Gastroesophageal sphincter (tissue), 3 donors: Measurements from ENCODE around the gene PRR15.

ENCODE experiments used
- CTCF ChIP-seq, 4 experiments: fragments of 200-600 bp in 2 of 4; fragments of 450-650 bp in 2 of 4; sonication (generic) in 1 of 4; IDR thresholded peaks; one replicate each; pipeline ENCODE4 v1.5.1; 2017 to 2019; ENCODE audit warnings: antibody characterized with exemption in 4 of 4, mild to moderate bottlenecking in 2 of 4, moderate library complexity in 2 of 4
- EP300 ChIP-seq: sonication (generic); formaldehyde crosslinking; IDR thresholded peaks from one replicate; pipeline ENCODE4 v1.6.1; 2017; ENCODE audit warnings: antibody characterized with exemption, mild to moderate bottlenecking
- POLR2A ChIP-seq, 2 donors: fragments of 450-650 bp; IDR thresholded peaks; one replicate each; pipeline ENCODE4 v1.6.1; 2017; ENCODE audit warnings: antibody characterized with exemption in 2 of 2, mild to moderate bottlenecking in 2 of 2, moderate library complexity in 1 of 2
- POLR2AphosphoS5 ChIP-seq: sonication (generic); formaldehyde crosslinking; IDR thresholded peaks from one replicate; pipeline ENCODE4 v1.6.1; 2017; ENCODE audit warnings: antibody characterized with exemption

DNA sequence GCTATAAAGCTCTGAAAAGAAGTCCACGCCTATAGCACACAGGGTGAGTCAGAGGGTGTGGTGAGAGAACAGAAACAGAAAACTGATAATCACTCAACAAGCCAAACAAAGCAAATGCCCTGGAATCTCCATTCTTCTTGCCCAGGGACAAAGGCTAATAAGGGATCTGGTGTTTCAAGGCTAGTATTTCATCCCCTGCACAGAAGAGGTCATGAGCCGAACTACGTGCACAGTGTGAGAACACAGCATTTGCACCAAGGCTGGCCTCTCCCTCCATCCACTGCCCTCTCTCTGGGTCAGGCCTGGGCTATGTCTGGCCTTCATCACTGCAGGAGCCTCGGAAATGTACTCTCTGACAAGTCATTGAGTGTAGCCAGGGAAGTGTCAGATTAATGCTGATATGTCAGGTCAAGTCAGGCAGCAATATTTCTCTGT, 42.7 kb downstream of the PRR15 start:
- TF ChIP-seq CTCF (IDR thresholded peaks at IDR 0.05) (no peak), POLR2AphosphoS5 (no peak), POLR2A (IDR thresholded peaks at IDR 0.05) (no peak), EP300 (no peak)
